Measurements from ENCODE around the gene FNDC7. TPM values are rescaled to one million over a fixed set of nuclear protein-coding genes. Genes with fewer than 3 reads are reported as not detected.
"Not testable (repeated sequence)": the region's sequence is repeated elsewhere in the genome, so short reads cannot be mapped to it uniquely, and the experiment has no call there.

FNDC7 gene
- polyA plus RNA-seq (2012; ENCODE audit: insufficient read depth, insufficient read length, low read depth): 0.26 TPM

DNA sequence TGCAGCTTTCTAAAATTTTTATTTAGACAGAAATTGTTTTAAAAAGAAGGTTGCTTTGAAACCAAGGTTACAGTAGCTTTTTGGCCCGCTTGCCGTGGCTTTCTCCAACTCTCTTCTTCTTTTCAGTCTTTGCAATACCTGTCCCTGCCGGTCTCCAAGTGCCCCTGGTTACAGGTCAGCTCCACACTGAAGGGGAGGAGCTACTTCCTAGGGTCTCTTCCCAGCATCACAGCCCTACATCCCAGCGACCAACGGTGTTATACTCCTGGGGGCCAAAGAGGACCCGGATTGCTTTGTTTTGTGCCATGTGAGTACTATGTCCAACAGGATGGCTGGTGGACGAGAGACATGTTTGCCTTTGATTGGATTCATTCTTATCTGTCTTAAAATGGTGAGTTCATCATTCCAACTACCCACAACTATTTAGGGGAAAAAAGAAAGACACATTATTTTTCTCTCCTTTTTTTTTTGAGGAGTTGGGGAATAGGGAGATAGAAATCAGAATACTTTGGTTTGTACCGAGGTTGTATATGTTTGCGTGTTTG, at the start of gene FNDC7:
FNDC7 (plus strand) TSS at position 303 of the 545 bp plus-strand sequence; CDS start at position 329, 26 bp downstream.
- no peaks in the 10 kb centered on the region for H3K27me3 ChIP-seq
- no peak for DNase-seq
- TF ChIP-seq CTCF (IDR thresholded peaks at IDR 0.05; ENCODE audit: low read depth, low read length): no peak
- H3K36me3 ChIP-seq: no peaks in the 10 kb centered on the region
- H3K4me3 ChIP-seq (ENCODE audit: low read depth, low read length): no peak within 1 kb of the TSS
- no peaks in the 10 kb centered on the region for H3K9me3 ChIP-seq
- H3K4me1 ChIP-seq: 0 out of 2 replicates have a peak, but pooled peaks cover 4% of the 10 kb centered on the region

- no peak for TF ChIP-seq CTCF (IDR thresholded peaks at IDR 0.05; ENCODE audit: low read depth, low read length)
- no peak overlapping the region for H3K4me3 ChIP-seq (ENCODE audit: low read depth, low read length)
- H3K9me3 ChIP-seq: peaks cover 4% of the 10 kb centered on the region
- no peaks in the 10 kb centered on the region for H3K4me1 ChIP-seq
- H3K27me3 ChIP-seq: peaks cover 11% of the 10 kb centered on the region
- no peak for DNase-seq
- H3K36me3 ChIP-seq: no peaks in the 10 kb centered on the region
These were observed 49.6 kb upstream of the FNDC7 start for GRCh38 chr1:108663074-108663473.

DNA sequence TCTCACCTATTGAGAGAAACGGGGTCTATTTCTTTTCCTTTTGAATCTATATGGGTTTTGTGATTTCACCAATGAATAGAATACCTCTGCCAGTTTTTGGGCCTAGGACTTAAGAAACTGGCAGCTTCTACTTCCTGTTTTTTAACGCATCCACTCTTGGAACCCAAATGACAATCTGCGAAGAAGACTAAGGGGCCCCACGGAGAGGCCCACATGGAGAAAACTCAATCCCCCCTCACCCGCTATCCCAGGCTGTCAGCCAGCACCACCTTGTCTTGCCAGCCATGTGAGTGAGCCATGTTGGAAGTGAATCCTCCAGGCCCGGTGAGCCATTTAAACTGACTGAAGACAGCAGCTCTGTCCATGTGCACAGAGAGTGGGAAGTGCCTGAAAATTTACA, 48.2 kb upstream of the FNDC7 start:
- H3K36me3 ChIP-seq: no peaks in the 10 kb centered on the region
- no peak for TF ChIP-seq CTCF (IDR thresholded peaks at IDR 0.05; ENCODE audit: low read depth, low read length)
- no peak overlapping the region for H3K4me3 ChIP-seq (ENCODE audit: low read depth, low read length)
- DNase-seq: no peak
- H3K4me1 ChIP-seq: no peaks in the 10 kb centered on the region
- peaks cover 9% of the 10 kb centered on the region for H3K27me3 ChIP-seq
- peaks cover 4% of the 10 kb centered on the region for H3K9me3 ChIP-seq

DNA sequence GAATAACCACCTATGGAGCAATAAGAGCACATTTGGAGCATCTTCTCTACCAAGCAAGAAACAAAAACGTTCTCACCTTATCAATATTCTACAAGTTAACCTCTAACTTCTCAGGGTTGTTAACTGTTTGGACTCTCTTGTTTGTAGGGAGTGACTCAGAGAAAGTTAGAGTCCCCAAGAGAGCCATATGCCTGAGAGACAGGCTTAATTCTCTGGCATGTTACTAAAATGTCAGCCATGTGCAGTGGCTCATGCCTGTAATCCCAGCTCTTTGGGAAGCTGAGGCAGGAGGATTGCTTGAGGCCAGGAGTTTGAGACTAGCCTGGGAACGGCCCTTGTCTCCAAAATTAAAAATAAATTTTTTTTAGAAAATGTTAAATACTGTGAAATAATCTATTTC, 47.6 kb upstream of the FNDC7 start:
- no peak for DNase-seq
- Histone ChIP-seq H3K9me3 (peaks cover 4% of the 10 kb centered on the region), H3K4me1 (no peaks in the 10 kb centered on the region), H3K4me3 (ENCODE audit: low read depth, low read length) (no peak overlapping the region), H3K36me3 (no peaks in the 10 kb centered on the region), H3K27me3 (peaks cover 6% of the 10 kb centered on the region; the same call in 1 of the 2 replicates)
- TF ChIP-seq CTCF (IDR thresholded peaks at IDR 0.05; ENCODE audit: low read depth, low read length): no peak

DNA sequence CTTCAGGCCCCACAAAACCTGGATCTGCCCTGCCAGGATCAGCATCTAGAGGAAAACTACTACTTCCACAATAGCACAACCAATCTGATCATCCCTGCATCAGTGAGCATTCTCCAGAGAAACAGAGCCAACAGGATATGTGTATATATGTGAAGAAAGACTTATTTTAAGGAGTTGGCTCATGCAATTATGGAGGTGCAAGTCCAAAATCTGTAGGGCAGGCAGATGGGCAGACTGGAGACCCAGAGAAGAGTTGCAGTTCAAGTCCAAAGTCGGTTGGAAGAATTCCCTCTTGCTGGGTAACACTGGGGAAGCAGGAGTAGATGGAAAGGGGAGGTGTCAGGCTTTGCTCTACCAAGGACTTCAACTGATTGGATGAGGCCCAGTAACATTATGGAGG, 46.9 kb upstream of the FNDC7 start:
- Histone ChIP-seq H3K9me3 (peaks cover 4% of the 10 kb centered on the region), H3K36me3 (no peaks in the 10 kb centered on the region), H3K4me1 (no peaks in the 10 kb centered on the region), H3K27me3 (peaks cover 6% of the 10 kb centered on the region; the same call in 1 of the 2 replicates), H3K4me3 (ENCODE audit: low read depth, low read length) (no peak overlapping the region)
- TF ChIP-seq CTCF (IDR thresholded peaks at IDR 0.05; ENCODE audit: low read depth, low read length): no peak
- DNase-seq: no peak

GRCh38 chr1:108667422-108667821, 45.3 kb upstream of the FNDC7 start:
- H3K36me3 ChIP-seq; H3K27me3 ChIP-seq; DNase-seq; H3K4me1 ChIP-seq; H3K4me3 ChIP-seq (ENCODE audit: low read depth, low read length); H3K9me3 ChIP-seq: not testable (repeated sequence)
